Measurements from ENCODE around the gene CELF4. TPM values are rescaled to one million over a fixed set of nuclear protein-coding genes. Genes with fewer than 3 reads are reported as not detected.

CELF4 gene
- total RNA-seq, 2 donors from 2014 or later = not detected

DNA sequence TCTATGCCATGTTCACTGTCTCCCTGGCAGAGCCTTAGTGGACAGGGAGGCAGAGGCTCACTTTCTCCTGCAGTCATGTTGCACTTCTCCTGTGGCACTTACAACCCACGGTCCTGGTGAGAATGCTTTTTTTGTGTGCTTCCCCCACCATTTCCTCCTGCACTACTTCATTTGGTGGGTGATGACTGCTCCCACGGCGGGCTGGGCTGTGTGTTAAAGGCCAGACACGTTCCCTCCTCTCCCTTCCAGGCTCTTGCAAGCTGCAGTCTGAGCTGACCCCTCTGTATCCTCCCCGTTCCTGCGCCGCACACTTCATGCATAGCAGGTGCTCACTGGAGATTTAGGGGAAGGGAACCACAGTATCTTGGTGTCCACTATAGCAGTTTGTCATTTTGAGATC, 170.5 kb downstream of the CELF4 start:
- H3K36me3 Mint-ChIP-seq = no peaks in the 10 kb centered on the region
- ATAC-seq (no peak), DNase-seq (ENCODE audit: low spot score in 2 of 2) (no peak)
- H3K27ac Mint-ChIP-seq = no peak overlapping the region
- H3K9me3 Mint-ChIP-seq = no peaks in the 10 kb centered on the region

DNA sequence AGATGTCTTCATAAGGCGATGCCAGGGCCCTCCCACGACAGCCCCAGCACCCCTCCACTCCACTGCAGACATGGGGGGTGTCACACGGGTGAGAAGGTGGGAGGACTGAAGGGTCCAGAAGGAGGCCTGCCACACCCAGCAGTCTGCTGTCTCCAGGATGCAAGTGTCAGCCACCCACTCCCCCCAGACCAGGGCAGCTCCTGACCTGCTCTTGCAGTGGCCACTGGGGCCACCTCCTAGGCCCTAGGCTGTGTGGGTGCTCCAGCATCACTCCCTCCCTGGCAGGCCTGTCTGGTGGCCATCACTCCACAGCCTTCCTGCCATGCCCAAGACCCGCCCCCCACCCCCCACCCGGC, 171.0 kb downstream of the CELF4 start:
- Mint-ChIP-seq H3K9me3 (no peaks in the 10 kb centered on the region), H3K27ac (no peak overlapping the region), H3K36me3 (no peaks in the 10 kb centered on the region)
- DNase-seq (ENCODE audit: low spot score in 2 of 2) = no peak
- ATAC-seq = no peak

DNA sequence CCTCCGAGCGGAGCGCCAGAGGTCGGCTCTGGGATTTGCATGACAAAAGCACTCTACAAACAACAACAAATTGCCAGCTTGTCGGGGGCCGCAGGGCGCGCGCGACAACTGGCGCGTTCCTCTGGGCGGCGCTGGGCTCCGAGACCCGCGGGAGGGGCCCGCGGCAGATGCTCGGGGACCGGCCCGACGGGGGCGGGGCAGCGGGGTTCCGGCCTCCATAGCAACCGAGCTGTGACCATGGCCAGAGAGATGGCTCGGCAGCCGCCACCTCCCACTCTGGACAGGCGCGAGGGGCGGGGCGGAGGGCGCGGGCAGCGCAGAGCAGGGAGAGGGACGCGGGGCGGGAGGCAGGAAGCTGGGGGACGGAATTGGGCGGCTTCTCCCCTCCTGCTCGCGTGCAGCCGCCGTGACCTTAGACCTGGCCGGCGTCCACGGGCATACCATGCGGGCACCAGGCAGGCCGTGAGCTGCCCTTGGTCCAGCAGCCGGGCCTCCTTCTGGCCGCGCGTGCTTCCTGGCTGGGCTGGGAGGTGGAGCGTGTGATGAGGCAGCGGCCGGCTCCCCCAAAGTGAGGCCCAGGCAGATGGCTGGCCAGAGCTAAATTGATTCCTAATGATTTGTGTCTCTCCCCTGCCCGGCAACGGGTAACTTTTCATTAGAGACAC, 171.5 kb downstream of the CELF4 start:
- H3K27ac Mint-ChIP-seq = no peak overlapping the region
- DNase-seq (ENCODE audit: low spot score in 2 of 2) (no peak), ATAC-seq (peak in 1 of 2 donors; percentile 13)
- no peaks in the 10 kb centered on the region for H3K36me3 Mint-ChIP-seq
- H3K9me3 Mint-ChIP-seq = no peaks in the 10 kb centered on the region

DNA sequence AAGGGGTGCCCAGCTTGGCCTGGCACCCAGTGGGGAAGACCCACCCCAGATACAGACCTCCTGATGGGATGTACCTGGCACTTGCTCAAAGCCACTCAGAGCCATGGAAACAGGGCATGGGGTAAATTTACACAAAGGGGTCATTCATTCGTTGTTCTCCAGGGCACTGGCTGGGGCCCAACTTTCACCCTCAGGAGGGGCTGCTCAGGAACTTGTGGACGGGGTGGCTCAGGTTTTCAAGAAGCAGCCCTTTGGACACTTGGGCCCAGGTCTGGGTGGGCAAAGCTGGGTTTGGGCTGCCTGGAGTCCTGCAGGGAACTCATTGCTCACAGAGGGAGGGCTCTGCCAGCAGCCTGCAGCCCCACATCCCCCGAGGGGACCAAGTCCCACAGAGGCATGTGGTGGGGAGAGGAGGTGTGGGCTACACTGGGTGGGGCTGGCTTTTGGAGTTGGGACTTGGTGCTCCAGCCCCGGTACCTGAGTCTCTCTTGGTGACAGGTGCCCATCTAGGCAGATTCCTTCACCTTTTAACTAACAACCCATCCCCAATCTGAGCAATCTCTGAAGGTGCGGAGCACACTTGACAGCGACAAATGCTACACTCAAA, 172.3 kb downstream of the CELF4 start:
- Mint-ChIP-seq H3K27ac (no peak overlapping the region), H3K36me3 (no peaks in the 10 kb centered on the region), H3K9me3 (no peaks in the 10 kb centered on the region)
- DNase-seq (ENCODE audit: low spot score in 2 of 2) (no peak), ATAC-seq (no peak)

DNA sequence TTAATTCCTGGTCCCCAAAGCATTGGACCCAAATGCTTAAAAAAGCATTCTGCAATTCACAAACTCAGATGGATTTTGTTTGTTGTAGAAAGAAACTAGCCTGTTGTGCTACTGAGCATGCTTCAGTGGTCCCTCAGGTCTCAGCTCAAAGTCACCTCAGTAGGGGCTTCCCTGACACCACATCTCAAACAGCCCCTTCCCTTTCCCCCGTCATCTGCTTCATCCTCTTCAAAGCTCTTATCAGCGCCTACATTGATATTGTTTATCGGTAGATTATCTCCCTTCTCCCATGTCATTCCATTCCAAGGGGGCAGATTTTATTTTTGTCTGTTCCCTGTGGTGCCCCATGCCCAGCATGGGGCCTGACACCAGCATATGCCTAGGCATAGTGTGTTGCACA, 172.9 kb downstream of the CELF4 start:
- Mint-ChIP-seq H3K27ac (no peak overlapping the region), H3K36me3 (no peaks in the 10 kb centered on the region), H3K9me3 (no peaks in the 10 kb centered on the region)
- ATAC-seq (no peak), DNase-seq (ENCODE audit: low spot score in 2 of 2) (no peak)

DNA sequence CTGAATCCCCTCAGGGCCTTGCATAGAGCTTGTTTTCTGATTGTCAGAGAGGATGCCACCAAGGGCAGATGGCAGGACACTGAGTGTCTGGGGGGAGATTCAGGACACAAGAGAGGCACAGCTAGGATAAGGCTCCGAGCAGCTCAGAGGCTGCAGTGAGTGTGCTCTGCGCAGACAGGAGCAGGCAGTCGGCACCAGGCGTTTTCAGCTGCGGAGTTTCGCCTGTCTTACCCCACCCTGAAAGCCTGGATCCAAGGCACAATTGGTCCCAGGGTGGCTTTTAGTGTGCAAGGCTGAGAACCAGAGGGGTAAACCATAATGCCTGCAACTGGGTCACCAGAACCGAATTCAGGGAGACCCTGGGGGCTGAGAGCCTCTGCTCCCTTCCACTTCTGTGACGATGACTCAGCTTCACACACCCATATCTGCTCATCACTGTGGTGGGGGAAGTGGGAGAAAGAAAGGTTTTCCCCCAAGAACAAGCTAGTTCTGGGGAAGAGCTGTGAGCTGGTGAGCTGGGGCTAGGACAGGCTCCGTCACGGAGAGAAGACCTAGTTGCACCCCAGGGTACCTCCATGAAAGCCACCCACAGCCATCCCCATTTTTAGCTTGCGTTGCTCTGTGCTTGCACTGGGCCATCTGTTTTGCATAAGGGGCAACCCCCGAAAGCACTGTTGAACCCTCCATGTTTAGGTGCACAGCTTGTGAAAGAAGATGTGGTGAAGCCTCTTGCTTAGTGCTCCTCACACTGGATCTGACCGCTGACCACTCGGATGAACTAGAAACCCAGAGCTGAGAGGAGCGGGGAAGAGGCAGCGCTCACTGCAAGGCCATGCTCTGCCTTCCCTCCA, 173.7 kb downstream of the CELF4 start:
- DNase-seq (ENCODE audit: low spot score in 2 of 2) (no peak), ATAC-seq (no peak)
- Mint-ChIP-seq H3K27ac (no peak overlapping the region), H3K36me3 (no peaks in the 10 kb centered on the region), H3K9me3 (no peaks in the 10 kb centered on the region)

DNA sequence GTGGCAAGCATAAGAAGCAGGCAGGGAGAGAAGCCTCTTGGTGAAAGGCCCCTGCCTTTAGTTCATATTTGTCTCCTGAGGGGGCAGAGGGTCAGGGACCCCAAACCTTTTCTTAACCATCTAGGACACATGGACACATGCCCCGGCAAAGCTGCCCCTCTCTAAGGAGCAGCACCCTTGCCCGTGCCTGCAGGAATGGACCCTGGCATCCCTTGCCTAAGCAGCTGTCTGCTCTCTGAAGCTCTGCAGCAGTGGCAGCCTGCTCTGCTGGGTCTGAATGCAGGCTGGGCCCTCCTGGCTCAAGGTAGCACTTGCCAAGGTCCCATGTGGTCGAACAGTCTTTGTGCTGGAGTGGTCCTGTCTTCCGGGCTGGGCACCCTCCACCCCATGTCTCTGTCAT, 174.4 kb downstream of the CELF4 start:
- no peaks in the 10 kb centered on the region for H3K9me3 Mint-ChIP-seq
- H3K27ac Mint-ChIP-seq = no peak overlapping the region

DNA sequence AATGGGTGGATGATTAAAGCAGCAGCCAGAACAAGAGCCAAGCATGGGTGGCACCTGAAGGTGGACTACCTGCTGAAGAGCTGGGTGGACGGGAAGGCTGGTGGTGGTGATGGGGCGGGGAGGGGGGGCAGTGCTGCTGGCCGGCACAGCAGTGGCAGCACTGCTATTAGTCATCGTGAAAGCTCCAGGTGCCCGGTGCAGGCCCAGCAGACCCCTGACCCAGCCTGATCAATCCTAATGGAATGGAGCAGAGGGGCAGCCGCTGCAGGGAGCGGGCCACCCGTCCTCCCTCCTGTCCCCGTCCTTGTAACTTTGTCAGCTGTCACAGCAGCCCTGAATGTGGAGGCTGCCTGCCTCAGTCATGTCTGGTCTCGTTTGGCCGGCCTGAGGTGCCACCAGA, 174.9 kb downstream of the CELF4 start:
- no peak for ATAC-seq
- H3K9me3 Mint-ChIP-seq = no peaks in the 10 kb centered on the region
- H3K27ac Mint-ChIP-seq = no peak overlapping the region
- DNase-seq (ENCODE audit: low spot score in 2 of 2) = no peak
- H3K36me3 Mint-ChIP-seq = no peaks in the 10 kb centered on the region

More for the DNA sequence above, 174.4 kb downstream of the CELF4 start:
- DNase-seq (ENCODE audit: low spot score in 2 of 2) = no peak
- no peaks in the 10 kb centered on the region for H3K36me3 Mint-ChIP-seq
- ATAC-seq = no peak

DNA sequence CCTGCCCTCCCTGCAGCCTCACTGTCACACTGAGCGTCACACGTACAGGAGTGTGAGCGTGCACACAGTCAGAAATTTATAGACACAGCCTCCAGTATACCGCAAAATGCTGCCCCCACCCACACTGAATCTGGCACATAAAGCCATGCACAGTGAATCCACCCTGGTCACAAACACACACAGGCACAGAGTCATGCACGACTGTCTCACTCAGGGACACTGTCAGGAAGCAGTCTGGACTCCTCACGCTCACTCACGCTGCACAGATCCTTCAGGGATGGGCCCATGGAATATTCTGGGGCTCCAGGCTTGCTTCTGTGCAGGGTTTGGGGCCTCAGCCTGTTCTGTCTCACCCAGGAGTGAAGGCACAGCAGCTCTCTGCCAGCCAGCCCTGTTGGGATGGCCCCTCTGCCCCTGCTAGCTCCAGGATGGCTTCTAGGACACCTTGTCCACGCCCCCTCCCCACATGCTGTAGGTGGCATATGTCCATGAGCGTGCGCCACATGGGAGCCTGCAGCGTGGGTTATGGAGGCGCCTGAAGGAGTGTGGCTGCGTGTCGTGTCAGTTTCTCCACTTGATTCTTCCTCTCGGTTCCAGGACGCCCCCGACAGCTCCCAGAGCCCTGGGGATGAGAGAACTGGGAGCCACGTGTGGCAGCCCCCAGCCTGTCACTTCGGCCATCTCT, 175.8 kb downstream of the CELF4 start:
- Mint-ChIP-seq H3K27ac (no peak overlapping the region), H3K9me3 (no peaks in the 10 kb centered on the region)
- ATAC-seq = no peak

DNA sequence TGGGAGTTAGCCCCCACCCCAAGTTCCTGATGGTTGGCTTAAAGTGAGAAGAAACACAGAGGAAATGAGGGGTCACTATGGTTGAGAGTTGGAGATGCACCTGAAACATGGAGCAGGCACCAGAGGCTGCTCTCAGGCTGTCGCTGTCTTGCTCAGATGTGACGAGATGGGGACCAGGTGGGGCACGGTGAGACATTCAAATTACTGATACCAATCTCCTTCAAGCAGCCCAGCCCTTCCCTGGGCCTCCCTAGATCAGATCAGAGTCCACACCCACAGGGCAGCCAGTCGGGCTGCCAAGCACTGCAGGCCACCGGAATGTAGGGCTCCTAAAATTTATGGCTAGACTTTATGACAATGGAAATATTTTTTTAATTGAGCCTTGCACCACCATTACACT, 176.6 kb downstream of the CELF4 start:
- Mint-ChIP-seq H3K9me3 (no peaks in the 10 kb centered on the region), H3K27ac (no peak overlapping the region), H3K36me3 (no peaks in the 10 kb centered on the region)
- DNase-seq (ENCODE audit: low spot score in 2 of 2) (no peak), ATAC-seq (no peak)

More for the DNA sequence above, 175.8 kb downstream of the CELF4 start:
- no peaks in the 10 kb centered on the region for H3K36me3 Mint-ChIP-seq
- DNase-seq (ENCODE audit: low spot score in 2 of 2) = no peak

DNA sequence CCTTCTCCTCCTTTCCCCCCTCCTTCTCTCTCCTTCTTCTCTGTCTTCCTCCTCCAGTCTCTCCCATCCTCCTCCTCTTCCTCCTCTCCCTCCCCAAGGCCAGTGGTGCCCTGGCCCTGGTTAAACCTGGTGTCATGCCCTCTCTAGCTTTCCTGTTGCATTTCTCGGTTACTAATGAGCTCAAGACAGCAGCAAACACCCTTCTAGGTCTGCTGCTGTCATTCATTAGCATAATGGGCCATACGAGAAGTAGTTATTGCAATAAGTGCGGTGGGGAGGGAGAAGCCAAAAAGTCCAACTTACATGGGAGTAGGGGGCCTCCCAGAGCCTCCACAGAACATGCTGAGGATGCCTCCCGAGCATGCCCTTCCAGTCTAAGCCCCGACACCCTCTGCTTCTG, 177.2 kb downstream of the CELF4 start:
- Mint-ChIP-seq H3K36me3 (no peaks in the 10 kb centered on the region), H3K9me3 (no peaks in the 10 kb centered on the region), H3K27ac (no peak overlapping the region)
- ATAC-seq = no peak
- DNase-seq (ENCODE audit: low spot score in 2 of 2) = no peak

DNA sequence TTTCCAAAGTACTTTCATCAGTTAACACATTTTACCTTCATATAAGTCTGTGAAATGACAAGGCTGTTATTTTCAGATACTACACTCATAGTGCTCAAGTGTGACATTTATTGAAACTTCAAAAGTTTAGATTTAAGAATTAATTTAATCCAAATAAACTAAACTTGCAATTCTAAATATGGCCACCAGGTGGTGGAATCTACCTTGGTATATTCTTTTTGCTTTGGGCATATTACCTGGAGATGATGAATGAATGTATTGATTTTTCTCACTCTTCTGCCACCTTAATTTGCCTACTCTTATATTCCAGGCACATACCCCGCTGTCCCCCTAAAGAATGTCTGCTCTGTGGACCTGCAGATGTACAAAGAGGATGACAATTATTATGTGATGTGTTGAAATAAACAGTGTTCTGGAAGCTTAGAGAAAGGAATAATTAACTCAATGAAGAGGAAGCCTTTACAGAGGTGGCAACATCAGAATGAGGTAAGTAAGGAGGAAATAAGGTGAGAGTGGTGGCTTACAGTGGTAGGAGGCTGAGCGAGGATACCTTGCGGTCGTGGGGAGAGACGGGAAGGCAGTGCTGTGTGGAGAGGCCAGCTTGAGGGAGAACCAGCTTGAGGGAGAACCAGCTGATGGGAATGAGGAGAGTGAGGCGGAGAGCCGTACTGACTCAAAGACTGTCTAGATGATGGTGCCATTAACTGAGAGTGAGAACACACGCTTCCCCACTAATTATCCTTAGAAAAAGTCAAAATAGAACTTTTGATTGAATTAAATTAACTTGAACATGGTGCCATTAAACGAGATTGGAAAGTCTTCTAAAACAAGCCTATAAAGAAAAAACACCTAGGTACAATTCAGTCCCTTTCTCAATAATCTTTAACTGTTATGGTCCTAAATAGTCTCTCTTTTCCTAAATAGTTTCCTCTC, 179.5 kb downstream of the CELF4 start:
- H3K9me3 Mint-ChIP-seq = no peaks in the 10 kb centered on the region
- H3K27ac Mint-ChIP-seq = no peak overlapping the region

DNA sequence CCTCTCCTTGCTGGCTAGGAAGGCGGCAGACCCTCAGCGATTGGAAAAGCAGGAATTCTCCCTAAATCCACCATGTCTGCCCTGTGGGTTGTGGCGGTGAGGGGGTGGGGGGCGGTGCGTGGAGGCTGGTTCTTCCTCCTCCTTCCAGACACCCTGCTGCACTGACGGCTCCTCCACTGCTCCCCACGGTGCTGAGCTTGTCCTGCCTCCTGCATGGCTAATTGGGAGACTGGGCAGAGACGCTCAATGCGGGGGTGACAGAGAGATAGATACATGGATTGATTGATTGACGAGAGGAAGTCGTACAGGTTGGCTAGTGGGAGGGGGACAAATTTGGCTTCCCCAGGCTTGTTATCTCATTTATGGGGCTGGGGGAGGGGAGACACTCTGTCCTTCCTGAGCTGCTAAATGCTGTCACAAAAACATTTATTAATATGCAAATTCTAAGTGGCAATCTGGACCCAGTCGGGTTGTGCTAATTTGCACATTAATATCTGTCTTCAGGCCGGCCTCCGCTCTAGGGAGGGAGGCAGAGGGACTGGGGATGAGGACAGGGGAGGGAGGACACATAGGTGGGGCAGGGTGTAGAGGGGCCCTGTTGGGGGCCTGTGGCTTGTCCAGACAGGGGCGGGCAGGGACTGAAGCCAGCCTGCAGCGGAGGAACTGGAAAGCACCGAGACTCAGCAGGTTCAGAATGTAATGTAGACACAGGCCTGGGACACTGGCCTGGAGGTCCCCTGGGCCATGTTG, 181.6 kb downstream of the CELF4 start:
- no peak overlapping the region for H3K27ac Mint-ChIP-seq
- no peak for DNase-seq (ENCODE audit: low spot score in 2 of 2)
- no peak for ATAC-seq
- H3K36me3 Mint-ChIP-seq = no peaks in the 10 kb centered on the region
- H3K9me3 Mint-ChIP-seq = peaks cover 0 to 8% of the 10 kb centered on the region in 2 donors

More for the DNA sequence above, 179.5 kb downstream of the CELF4 start:
- DNase-seq (ENCODE audit: low spot score in 2 of 2) (peak in 1 of 2 donors; percentile 7), ATAC-seq (no peak)
- H3K36me3 Mint-ChIP-seq = no peaks in the 10 kb centered on the region

DNA sequence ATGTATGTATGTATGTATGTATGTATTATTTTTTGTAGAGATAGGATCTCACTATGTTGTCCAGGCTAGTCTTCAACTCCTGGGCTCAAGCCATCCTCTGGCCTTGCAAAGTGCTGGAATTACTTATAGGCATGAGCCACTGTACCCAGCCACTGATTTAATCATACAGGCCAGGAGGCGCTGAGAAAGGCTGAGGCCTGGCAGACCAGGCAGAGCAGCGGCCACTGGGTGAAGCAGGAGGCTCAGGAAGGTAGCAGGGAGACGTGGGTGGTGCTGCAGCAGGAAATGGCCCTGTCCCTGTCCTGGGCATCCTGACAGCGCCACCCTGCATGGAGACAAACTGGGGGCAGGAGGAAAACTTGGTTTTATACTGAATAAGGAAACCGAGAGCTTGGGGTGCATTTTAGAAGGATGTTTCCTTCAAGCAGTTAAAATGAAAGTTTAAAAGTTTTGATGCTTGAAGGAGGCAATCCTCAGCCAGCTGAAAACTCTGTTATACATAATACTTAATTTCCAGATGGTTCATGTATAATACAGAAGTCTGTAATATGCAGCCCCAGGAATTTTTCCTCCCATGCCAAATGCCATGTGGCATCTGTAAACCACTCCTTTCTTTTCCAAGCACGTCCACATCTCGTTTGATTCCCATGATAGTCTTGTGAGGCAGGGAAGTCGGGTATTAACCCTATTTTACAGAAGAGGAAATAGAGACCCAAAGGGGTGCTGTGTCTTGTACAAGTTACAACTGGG, 182.4 kb downstream of the CELF4 start:
- no peak overlapping the region for H3K27ac Mint-ChIP-seq
- no peaks in the 10 kb centered on the region for H3K36me3 Mint-ChIP-seq
- ATAC-seq = no peak
- no peak for DNase-seq (ENCODE audit: low spot score in 2 of 2)
- H3K9me3 Mint-ChIP-seq = peaks cover 0 to 8% of the 10 kb centered on the region in 2 donors

DNA sequence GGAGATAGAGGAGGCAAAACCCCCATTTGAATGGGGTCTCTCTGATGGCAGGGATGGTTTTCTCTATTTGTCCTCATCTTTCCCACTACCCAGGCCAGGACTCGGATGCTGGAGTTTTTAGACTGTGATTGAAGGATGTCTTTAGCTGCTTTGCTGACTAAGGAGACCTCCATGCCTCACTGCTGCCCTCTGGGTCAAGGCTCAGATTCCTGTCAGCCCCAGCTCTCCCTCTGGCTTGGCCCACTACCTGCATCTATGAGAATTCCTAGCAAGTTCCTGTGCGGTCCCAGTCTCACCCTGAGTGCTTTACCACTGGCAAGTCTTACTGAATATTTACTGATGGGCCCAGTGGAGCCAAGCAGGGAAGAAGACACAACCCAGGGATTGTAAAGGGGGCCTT, 184.0 kb downstream of the CELF4 start:
- Mint-ChIP-seq H3K27ac (no peak overlapping the region), H3K9me3 (peaks cover 0 to 8% of the 10 kb centered on the region in 2 donors), H3K36me3 (no peaks in the 10 kb centered on the region)
- ATAC-seq (no peak), DNase-seq (ENCODE audit: low spot score in 2 of 2) (no peak)

Measured in activated naive CD4-positive, alpha-beta T cell treated with anti-CD3 and anti-CD28 coated beads, Interleukin-2, amount 50 U/mL, for 72 hours (primary cell).